Ammon's horn (tissue), 1 donor: Measurements from ENCODE around the gene DIP2B.
A peak's percentile ranks its signal among the peaks of the same experiment; 100 is the strongest.

Source experiments
- DNase-seq: peaks from one replicate; pipeline ENCODE4 v3.0.0-alpha.2; 2016; ENCODE audit warnings: low spot score

DIP2B gene

GRCh38 chr12:50574601-50575348 lies 70.0 kb downstream of the DIP2B start:
- DNase-seq, result no peak

GRCh38 chr12:50579757-50580267 lies 75.0 kb downstream of the DIP2B start:
- DNase-seq, result no peak

- DNase-seq, result no peak
These were observed 75.7 kb downstream of the DIP2B start for GRCh38 chr12:50580436-50580835.

GRCh38 chr12:50581226-50582184 lies 76.7 kb downstream of the DIP2B start:
- no peak for DNase-seq

- no peak for DNase-seq
These were observed 79.3 kb downstream of the DIP2B start for GRCh38 chr12:50584135-50584534.

GRCh38 chr12:50589650-50590435 lies 85.1 kb downstream of the DIP2B start:
- no peak for DNase-seq

- no peak for DNase-seq
These were observed 86.1 kb downstream of the DIP2B start for GRCh38 chr12:50590869-50591268.

GRCh38 chr12:50595667-50596066 lies 90.9 kb downstream of the DIP2B start:
- no peak for DNase-seq

GRCh38 chr12:50597200-50598195 lies 92.7 kb downstream of the DIP2B start:
- peak; percentile 81 for DNase-seq

- DNase-seq, result peak; percentile 40
These were observed 93.6 kb downstream of the DIP2B start for GRCh38 chr12:50598321-50598862.

GRCh38 chr12:50599366-50600095 lies 94.7 kb downstream of the DIP2B start:
- no peak for DNase-seq

- no peak for DNase-seq
These were observed 95.6 kb downstream of the DIP2B start for GRCh38 chr12:50600364-50600763.

GRCh38 chr12:50603817-50604639 lies 99.2 kb downstream of the DIP2B start:
- DNase-seq, result no peak

- no peak for DNase-seq
These were observed 99.8 kb downstream of the DIP2B start for GRCh38 chr12:50604640-50604920.

- DNase-seq, result no peak
These were observed 102.0 kb downstream of the DIP2B start for GRCh38 chr12:50606675-50607375.

GRCh38 chr12:50609292-50609874 lies 104.6 kb downstream of the DIP2B start:
- DNase-seq, result no peak

- DNase-seq, result no peak
These were observed 105.4 kb downstream of the DIP2B start for GRCh38 chr12:50610171-50610570.
